Body of pancreas (tissue), 4 donors: ENCODE results near the gene NSF. TPM values are rescaled to one million over a fixed set of nuclear protein-coding genes. Genes with fewer than 3 reads are reported as not detected.
"Not testable (repeated sequence)": the region's sequence is repeated elsewhere in the genome, so short reads cannot be mapped to it uniquely, and the experiment has no call there.

Source experiments
- ATAC-seq: fragments of 150-250 bp; one replicate; pipeline ENCODE4 v1.9.1; 2016
- DNase-seq, 4 donors: peaks; one replicate each; pipeline ENCODE4 v3.0.0-alpha.2; 2019
- H3K27ac ChIP-seq, 4 donors: fragments of 200-600 bp; sonication (generic); 1 replicate in 3 of 4; 2 replicates in 1 of 4; pipeline versions ENCODE4 v1.5.1 to v1.6.1; 2016 to 2019; ENCODE audit warnings: mild to moderate bottlenecking in 1 of 4, mixed read lengths in 1 of 4, moderate library complexity in 1 of 4
- H3K27me3 ChIP-seq, 2 donors: fragments of 200-600 bp; sonication (generic); one replicate each; pipeline ENCODE4 v1.6.0; 2016; ENCODE audit warnings: mild to moderate bottlenecking in 1 of 2
- H3K36me3 ChIP-seq, 2 donors: fragments of 200-600 bp; sonication (generic); replicated peaks in 1 of 2; 2 replicates each; pipeline ENCODE4 v1.5.1; 2016; ENCODE audit warnings: low read depth in 2 of 2; ENCODE audit not compliant: insufficient read depth in 1 of 2
- H3K4me1 ChIP-seq: fragments of 200-600 bp; sonication (generic); one replicate; pipeline ENCODE4 v1.6.0; 2016
- H3K4me3 ChIP-seq, 2 donors: fragments of 200-600 bp; sonication (generic); 1 replicate in 1 of 2; 2 replicates in 1 of 2; pipeline ENCODE4 v1.5.1; 2016 to 2019
- H3K9me3 ChIP-seq, 3 donors: fragments of 200-600 bp; sonication (generic); 1 replicate in 2 of 3; 2 replicates in 1 of 3; pipeline ENCODE4 v1.5.1; 2016
- POLR2A ChIP-seq, 3 donors: fragments of 450-650 bp; IDR thresholded peaks; one replicate each; pipeline ENCODE4 v1.6.1; 2016; ENCODE audit warnings: antibody characterized with exemption in 3 of 3, mild to moderate bottlenecking in 2 of 3
- WGBS, 2 donors: methylation state at CpG; one replicate each; pipeline ENCODE4 v1.1.5; 2017; 5-methylcytosine and 5-hydroxymethylcytosine counted together
- intact Hi-C: fragments of 100-400 bp; cut with DNase I; formaldehyde crosslinking; loops from one replicate; pipeline ENCODE4 v1.15.1; 2023
- total RNA-seq, 2 donors: library from RNA; depleted of rRNA; stranded (reverse); fragments of >200 nt; gene quantifications; one replicate each; pipeline ENCODE4 v1.1.0, GENCODE V29; 2016
- TF ChIP-seq, protein P1 (sequence below), 7 experiments: fragments of 450-650 bp in 4 of 7; fragments of 200-600 bp in 3 of 7; sonication (generic) in 3 of 7; IDR thresholded peaks; one replicate each; pipeline ENCODE4 v1.5.1; 2016 to 2019; ENCODE audit warnings: antibody characterized with exemption in 7 of 7

NSF gene
- total RNA-seq, 2 donors from 2014 or later: 9.9 to 32.9 TPM

DNA sequence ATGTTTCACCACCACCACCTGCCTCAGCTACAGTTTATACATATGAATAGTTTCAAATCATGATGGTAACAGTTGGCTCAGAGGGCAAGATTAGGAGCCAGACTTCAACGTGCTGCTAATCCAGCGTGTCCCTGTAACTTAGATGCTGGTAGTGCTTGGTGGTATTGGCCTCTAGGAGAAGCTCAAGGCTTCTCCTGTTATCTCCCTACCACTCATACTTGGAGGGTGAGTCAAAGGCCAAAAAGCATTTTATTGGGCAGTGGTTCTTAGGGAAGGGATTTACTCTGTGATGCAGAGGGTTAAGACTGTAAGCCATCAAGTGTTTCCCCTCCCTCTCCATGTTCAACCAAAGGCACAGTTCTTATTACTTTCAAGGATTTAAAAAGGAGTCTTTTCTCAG is 82.3 kb downstream of the NSF start:
- H3K9me3 ChIP-seq, H3K4me1 ChIP-seq, DNase-seq, ATAC-seq, H3K4me3 ChIP-seq, H3K27me3 ChIP-seq, intact Hi-C loops, H3K27ac ChIP-seq, H3K36me3 ChIP-seq: not testable (repeated sequence)
- no CpG with 5 or more reads among the region's 2 CpGs for WGBS, 2 donors

DNA sequence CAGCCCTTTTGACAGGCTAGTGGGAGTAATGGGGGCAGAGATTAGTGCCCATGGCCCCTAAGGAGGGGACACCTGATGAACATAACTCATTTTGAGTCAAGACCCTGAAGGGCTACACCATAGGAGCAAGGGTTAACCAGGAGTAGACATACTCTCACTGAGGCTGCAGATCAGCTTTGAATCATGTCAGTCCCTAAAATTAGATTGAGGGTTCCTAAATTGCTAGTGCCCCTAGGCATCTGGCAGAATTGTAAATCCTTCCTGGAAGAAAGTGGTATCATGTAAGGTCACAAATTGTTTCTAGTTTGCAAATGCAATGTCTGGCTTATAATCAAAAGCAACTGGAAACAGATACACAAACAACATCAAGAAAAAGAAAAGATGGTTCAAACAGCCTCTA is 87.3 kb downstream of the NSF start:
- H3K4me3 ChIP-seq, H3K9me3 ChIP-seq, H3K4me1 ChIP-seq, intact Hi-C loops, H3K27me3 ChIP-seq, H3K36me3 ChIP-seq, ATAC-seq, DNase-seq, H3K27ac ChIP-seq: not testable (repeated sequence)

DNA sequence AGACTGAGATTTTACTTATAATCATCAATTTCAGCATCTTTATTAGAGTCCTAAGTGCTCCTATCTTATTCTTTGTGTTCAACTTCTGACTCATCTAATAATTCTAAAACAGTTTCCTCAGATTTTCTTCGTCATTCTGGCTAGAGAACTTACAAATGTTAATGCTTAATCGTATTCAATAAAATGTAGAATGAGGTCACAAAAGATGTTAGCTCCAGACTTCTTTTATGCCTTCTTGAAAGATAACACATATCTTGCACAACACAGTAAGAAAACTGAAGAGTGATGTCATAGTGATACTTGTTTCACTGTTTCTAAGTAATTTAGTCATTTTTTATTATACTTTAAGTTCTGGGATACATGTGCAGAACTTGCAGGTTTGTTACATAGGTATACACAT is 93.2 kb downstream of the NSF start:
- WGBS, 2 donors: no CpG with 5 or more reads among the region's 2 CpGs
- DNase-seq, H3K36me3 ChIP-seq, ATAC-seq, H3K4me1 ChIP-seq, H3K4me3 ChIP-seq, H3K27ac ChIP-seq, H3K9me3 ChIP-seq, intact Hi-C loops, H3K27me3 ChIP-seq: not testable (repeated sequence)

DNA sequence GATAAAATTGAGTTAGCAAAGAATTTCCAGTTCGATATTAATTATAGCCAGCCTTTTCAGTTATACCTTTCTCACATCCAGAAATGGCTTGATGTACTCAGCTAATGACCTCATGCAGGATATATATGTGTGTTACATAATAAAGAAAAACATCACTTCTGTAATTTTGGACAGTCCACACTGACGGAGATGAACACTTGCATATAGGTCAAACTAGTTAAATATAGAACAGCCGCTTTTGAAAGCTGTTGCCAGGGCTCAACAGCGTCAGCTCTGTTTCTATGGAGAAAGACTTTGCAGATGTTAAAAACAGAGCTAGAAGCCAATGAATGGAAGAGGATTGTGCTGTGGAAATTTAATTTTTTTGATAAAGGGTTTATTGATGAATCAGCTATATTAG is 94.8 kb downstream of the NSF start:
- H3K9me3 ChIP-seq, H3K27me3 ChIP-seq, H3K4me3 ChIP-seq, H3K36me3 ChIP-seq, H3K27ac ChIP-seq, intact Hi-C loops, ATAC-seq, H3K4me1 ChIP-seq: not testable (repeated sequence)
- WGBS, 2 donors: 78 to 83% methylated on average over 2 to 3 of the region's 4 CpGs
- peak in 1 of 4 donors; percentile 1 for DNase-seq

DNA sequence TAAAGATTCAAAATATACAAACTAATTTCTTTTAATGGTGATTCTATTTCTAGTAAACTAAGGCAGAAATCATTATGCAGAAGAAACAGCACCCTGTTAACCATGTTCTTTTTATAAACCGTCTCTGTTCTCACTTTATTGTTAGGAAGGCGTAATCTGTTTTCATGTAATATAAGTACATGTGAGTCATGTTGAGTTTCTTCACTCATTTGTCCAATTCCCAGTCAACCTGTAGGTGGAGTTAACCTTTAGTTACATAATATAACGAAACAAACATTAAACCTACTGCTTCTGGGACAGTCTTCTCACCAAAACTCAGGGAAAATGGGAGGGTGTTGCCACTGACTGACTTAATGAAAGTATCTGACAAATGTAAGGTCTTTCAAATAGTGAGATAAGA is 101.7 kb downstream of the NSF start:
- H3K36me3 ChIP-seq, H3K4me3 ChIP-seq, H3K27me3 ChIP-seq, H3K27ac ChIP-seq, H3K4me1 ChIP-seq, DNase-seq, intact Hi-C loops, H3K9me3 ChIP-seq, ATAC-seq: not testable (repeated sequence)
- no CpG with 5 or more reads among the region's 3 CpGs for WGBS, 2 donors

DNA sequence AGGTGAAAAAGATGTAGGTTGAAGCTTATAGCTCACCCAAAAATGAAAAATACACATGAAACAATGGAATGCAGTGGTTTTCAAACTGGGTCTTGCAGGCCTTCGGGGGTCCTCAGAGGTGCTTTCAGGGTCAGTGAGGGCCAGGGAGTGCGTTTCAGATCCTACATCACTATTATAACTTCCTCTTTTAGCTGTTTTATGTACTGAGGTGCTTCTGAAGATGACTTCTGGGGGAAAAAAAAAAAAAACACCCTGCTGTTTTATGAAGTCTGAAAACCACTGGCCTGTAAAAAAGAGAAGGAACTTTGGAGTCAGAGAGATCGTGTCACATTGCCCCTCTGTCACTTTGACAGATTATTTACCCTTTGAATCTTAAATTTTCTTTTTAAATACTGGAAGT is 102.8 kb downstream of the NSF start:
- H3K27ac ChIP-seq, H3K36me3 ChIP-seq, H3K27me3 ChIP-seq, H3K4me3 ChIP-seq, ATAC-seq, H3K4me1 ChIP-seq, intact Hi-C loops, H3K9me3 ChIP-seq, DNase-seq: not testable (repeated sequence)
- WGBS, 2 donors: 81 to 94% methylated on average over 2 to 3 of the region's 3 CpGs

DNA sequence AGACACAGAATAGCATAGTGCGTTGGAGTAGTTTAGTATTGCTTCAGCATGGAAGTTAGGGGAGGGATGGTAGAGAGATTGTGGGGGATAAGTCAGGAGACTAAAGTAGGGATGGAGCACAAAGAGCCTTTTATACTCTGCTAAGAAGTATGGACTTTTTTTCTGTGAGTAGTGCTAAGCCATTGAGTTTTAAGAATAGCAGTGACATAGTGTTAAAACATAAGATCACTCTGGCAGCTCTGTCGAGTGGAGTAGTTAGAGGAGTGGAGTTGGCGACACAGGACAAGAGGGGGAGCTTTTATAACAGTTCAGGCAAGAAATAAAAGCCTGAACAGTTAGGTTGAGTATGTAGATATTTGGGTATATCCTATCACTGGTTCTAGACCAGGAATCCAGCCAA is 106.1 kb downstream of the NSF start:
- H3K4me1 ChIP-seq, DNase-seq, H3K36me3 ChIP-seq, H3K4me3 ChIP-seq, H3K9me3 ChIP-seq, H3K27me3 ChIP-seq, intact Hi-C loops, ATAC-seq, H3K27ac ChIP-seq: not testable (repeated sequence)
- WGBS, 2 donors: no CpG with 5 or more reads among the region's 3 CpGs

DNA sequence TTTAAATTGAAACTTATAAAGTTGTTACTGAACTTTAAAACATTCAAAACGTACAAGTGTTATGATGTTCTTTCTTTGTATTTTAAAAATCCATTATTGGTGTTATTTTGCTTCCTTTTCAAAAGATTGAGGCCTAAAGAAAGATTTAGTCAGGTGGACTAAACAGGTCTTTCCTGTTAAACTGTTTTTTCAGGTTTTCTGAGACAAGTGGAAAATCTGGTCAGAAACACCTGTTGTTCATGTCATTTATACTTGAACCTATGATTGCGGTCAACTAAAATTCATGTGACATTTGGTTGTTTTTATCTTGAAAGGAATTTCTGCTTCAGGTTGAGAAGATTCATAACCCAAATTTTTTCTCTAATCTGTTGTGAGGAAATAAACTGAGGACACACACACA is 108.5 kb downstream of the NSF start:
- peak; percentile 60 for ATAC-seq
- H3K27me3 ChIP-seq, DNase-seq, H3K36me3 ChIP-seq, H3K4me3 ChIP-seq, intact Hi-C loops, H3K9me3 ChIP-seq, H3K4me1 ChIP-seq, H3K27ac ChIP-seq: not testable (repeated sequence)
- WGBS, 2 donors: no CpG with 5 or more reads among the region's 2 CpGs

DNA sequence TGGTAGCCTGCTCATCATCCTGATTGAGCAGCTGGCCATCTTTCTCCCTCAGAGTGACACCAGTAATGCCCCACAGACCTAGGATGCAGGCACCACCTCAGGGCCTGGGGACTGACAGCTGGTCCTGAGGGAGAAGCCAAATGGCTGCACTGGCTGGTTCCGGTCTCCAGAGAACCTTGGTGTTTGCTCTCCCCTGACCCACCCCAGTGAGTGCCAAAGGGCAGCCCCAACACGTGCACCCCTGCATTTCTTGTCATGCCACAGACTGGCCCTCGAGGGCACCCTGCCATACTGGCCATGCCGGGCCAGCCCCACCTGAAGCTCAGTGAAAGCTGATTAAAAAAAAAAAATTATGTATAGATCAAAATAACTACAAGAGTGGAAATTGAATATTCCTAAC is 127.5 kb downstream of the NSF start:
- Histone ChIP-seq H3K4me1 (peaks cover 8% of the 10 kb centered on the region), H3K27me3 (no peaks in the 10 kb centered on the region), H3K9me3 (no peaks in the 10 kb centered on the region), H3K4me3 (no peak overlapping the region), H3K36me3 (no peaks in the 10 kb centered on the region), H3K27ac (no peak overlapping the region)
- no peak for ATAC-seq
- intact Hi-C loops: no loop called here
- 85 to 96% methylated on average over 3 to 4 of the region's 4 CpGs for WGBS, 2 donors
- TF ChIP-seq, protein P1, sequence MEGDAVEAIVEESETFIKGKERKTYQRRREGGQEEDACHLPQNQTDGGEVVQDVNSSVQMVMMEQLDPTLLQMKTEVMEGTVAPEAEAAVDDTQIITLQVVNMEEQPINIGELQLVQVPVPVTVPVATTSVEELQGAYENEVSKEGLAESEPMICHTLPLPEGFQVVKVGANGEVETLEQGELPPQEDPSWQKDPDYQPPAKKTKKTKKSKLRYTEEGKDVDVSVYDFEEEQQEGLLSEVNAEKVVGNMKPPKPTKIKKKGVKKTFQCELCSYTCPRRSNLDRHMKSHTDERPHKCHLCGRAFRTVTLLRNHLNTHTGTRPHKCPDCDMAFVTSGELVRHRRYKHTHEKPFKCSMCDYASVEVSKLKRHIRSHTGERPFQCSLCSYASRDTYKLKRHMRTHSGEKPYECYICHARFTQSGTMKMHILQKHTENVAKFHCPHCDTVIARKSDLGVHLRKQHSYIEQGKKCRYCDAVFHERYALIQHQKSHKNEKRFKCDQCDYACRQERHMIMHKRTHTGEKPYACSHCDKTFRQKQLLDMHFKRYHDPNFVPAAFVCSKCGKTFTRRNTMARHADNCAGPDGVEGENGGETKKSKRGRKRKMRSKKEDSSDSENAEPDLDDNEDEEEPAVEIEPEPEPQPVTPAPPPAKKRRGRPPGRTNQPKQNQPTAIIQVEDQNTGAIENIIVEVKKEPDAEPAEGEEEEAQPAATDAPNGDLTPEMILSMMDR (IDR thresholded peaks at IDR 0.05): no peak
- TF ChIP-seq POLR2A (IDR thresholded peaks at IDR 0.05): no peak
- no peak for DNase-seq
